ENCODE measurements around the gene SPATA2L. TPM values are rescaled to one million over a fixed set of nuclear protein-coding genes. Genes with fewer than 3 reads are reported as not detected.

Gene SPATA2L
- total RNA-seq, 3 donors from 2014 or later: 13.6 to 16.4 (median 14.3) TPM

DNA sequence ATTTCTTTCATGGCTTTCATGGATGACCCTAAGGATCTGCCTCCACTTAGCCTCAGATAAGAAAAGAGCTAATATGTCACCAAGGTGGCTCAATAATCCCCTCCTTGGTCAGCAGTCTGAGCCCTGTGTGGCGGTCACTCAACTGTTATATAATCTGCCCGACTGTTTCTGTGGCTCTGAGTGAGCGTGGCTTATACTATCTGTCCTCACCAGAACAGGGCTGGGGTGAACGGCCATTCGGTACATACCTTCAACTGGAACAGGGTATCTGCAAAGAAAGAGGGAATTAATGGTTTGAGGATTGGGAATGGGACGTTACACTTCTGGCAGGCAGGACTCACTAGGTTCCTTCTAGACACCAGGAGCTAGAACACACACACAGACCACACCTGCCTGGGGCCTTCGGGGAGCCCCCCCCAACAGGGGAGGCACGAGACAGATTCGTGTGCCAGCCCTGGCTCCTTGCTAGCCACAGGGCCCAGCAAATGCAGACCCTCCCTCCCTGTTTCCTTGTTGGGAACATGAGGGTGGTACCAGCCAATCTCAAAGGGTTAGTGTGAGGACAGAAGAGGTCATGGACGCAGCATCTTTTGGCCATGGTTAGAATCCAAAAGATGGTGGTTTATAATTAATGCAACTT lies 47.7 kb downstream of the SPATA2L start:
- peaks cover 24% of the 10 kb centered on the region for H3K4me1 Mint-ChIP-seq (ENCODE audit: low read depth)
- DNase-seq (no peak), ATAC-seq (no peak)
- no peaks in the 10 kb centered on the region for H3K27me3 Mint-ChIP-seq (ENCODE audit: low read depth)
- H3K9me3 Mint-ChIP-seq: no peaks in the 10 kb centered on the region
- peak overlapping the region; percentile 56 for H3K4me3 Mint-ChIP-seq
- peaks cover 8% of the 10 kb centered on the region for H3K36me3 Mint-ChIP-seq (ENCODE audit: insufficient read depth)

GRCh38 chr16:89651584-89651983 lies 49.9 kb downstream of the SPATA2L start:
- ATAC-seq (no peak), DNase-seq (no peak)
- Mint-ChIP-seq H3K36me3 (ENCODE audit: insufficient read depth) (peaks cover 12% of the 10 kb centered on the region), H3K4me1 (ENCODE audit: low read depth) (peaks cover 15% of the 10 kb centered on the region), H3K4me3 (no peak overlapping the region), H3K9me3 (no peaks in the 10 kb centered on the region), H3K27me3 (ENCODE audit: low read depth) (no peaks in the 10 kb centered on the region)

DNA sequence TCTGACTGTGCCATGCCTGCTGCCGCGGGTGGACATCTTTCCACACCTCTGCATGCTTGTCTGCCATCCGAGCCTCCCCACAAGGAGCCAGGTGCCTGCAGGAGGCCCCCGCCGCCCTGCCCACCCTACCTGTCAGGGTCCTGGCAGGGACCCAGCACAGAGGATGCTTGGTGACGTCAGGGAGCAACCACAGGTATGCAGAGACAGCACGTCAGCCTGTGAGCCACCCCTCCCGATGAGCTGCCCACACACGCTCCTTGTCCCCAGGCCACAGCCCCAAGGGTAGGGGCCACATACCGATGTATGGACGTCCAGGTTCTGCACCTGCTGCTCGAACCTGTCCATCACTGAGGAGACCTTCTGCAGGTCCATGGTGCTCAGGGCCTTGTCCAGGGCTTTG lies 54.6 kb downstream of the SPATA2L start:
- H3K4me1 Mint-ChIP-seq (ENCODE audit: low read depth): no peaks in the 10 kb centered on the region
- no peak for ATAC-seq

More for the DNA sequence above, 54.6 kb downstream of the SPATA2L start:
- DNase-seq: no peak
- Mint-ChIP-seq H3K36me3 (ENCODE audit: insufficient read depth) (peaks cover 17% of the 10 kb centered on the region), H3K4me3 (no peak overlapping the region), H3K27me3 (ENCODE audit: low read depth) (no peaks in the 10 kb centered on the region), H3K9me3 (no peaks in the 10 kb centered on the region)

Other genes with a start within 250 kb of the SPATA2L start
- 100 to 1,000 TPM; 153 to 181 (median 162) TPM for gene ANKRD11, start 211.1 kb downstream of the SPATA2L start, total RNA-seq
- gene SPG7, start 193.3 kb downstream of the SPATA2L start, total RNA-seq: 10 to 100 TPM; 76.1 to 88.4 (median 78.5) TPM
- gene RPL13, start 141.0 kb downstream of the SPATA2L start, total RNA-seq: 1,000 to 10,000 TPM; 3,320 to 3,425 (median 3,389) TPM
- gene CPNE7, start 125.9 kb downstream of the SPATA2L start, total RNA-seq: 10 to 100 TPM; 18.0 to 19.5 (median 19.1) TPM
- gene DPEP1, start 88.1 kb downstream of the SPATA2L start, total RNA-seq: not detected
- gene CHMP1A, start 44.0 kb downstream of the SPATA2L start, total RNA-seq: 100 to 1,000 TPM; 108 to 111 (median 108) TPM
- 10 to 100 TPM in 1 of 3 donors, 1 to 10 TPM in 2; 7.5 to 11.8 (median 8.0) TPM for gene SPATA33, start 43.9 kb downstream of the SPATA2L start, total RNA-seq
- gene CDK10, start 15.0 kb downstream of the SPATA2L start, total RNA-seq: 10 to 100 TPM; 76.3 to 82.5 (median 81.9) TPM
- 1 to 10 TPM; 2.2 to 4.8 (median 2.9) TPM for gene VPS9D1, start 19.2 kb upstream of the SPATA2L start, total RNA-seq
- 10 to 100 TPM; 33.1 to 40.7 (median 35.5) TPM for gene ZNF276, start 19.8 kb upstream of the SPATA2L start, total RNA-seq
- 100 to 1,000 TPM in 1 of 3 donors, 10 to 100 TPM in 2; 76.3 to 100 (median 89.4) TPM for gene FANCA, start 114.9 kb upstream of the SPATA2L start, total RNA-seq
- under 1 TPM; 0.21 to 0.49 (median 0.23) TPM for gene SPIRE2, start 126.8 kb upstream of the SPATA2L start, total RNA-seq
- gene TCF25, start 171.9 kb upstream of the SPATA2L start, total RNA-seq: 100 to 1,000 TPM; 144 to 182 (median 164) TPM
- gene MC1R, start 217.2 kb upstream of the SPATA2L start, total RNA-seq: 1 to 10 TPM; 2.5 to 3.0 (median 2.6) TPM
- gene TUBB3, start 221.6 kb upstream of the SPATA2L start, total RNA-seq: under 1 TPM; 0.65 to 0.68 (median 0.66) TPM
- gene DEF8, start 247.1 kb upstream of the SPATA2L start, total RNA-seq: 10 to 100 TPM; 50.1 to 53.5 (median 50.3) TPM